ENCODE results near the gene TEKT3. TPM values are rescaled to one million over a fixed set of nuclear protein-coding genes. Genes with fewer than 3 reads are reported as not detected.

Gene TEKT3
- total RNA-seq, 1 donor: 0.36 TPM

DNA sequence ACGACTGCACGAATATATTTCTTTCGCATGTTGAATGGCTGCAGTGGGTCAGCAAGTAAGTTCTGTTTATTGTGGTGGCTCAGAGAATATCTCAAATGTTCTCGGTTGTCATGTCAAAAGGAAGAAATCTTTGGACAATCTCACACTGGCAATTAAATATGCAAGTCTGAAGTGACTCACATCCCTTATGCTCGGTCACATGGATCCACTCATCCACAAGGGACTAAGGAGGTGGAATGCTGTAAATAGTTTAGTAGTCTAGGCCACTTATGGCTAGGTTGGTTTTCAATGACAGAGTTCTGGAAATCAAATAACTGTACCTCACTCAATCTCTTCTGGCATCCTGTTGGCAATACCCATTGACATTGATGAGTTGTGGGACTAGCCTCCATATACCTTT is 43.2 kb downstream of the TEKT3 start:
- H3K4me1 ChIP-seq (ENCODE audit: insufficient read depth, low read length): peaks cover 6% of the 10 kb centered on the region
- H3K27me3 ChIP-seq (ENCODE audit: insufficient read depth, low read length): no peaks in the 10 kb centered on the region
- H3K79me2 ChIP-seq (ENCODE audit: insufficient read depth, low read length): no peaks in the 10 kb centered on the region
- TF ChIP-seq, protein P1, sequence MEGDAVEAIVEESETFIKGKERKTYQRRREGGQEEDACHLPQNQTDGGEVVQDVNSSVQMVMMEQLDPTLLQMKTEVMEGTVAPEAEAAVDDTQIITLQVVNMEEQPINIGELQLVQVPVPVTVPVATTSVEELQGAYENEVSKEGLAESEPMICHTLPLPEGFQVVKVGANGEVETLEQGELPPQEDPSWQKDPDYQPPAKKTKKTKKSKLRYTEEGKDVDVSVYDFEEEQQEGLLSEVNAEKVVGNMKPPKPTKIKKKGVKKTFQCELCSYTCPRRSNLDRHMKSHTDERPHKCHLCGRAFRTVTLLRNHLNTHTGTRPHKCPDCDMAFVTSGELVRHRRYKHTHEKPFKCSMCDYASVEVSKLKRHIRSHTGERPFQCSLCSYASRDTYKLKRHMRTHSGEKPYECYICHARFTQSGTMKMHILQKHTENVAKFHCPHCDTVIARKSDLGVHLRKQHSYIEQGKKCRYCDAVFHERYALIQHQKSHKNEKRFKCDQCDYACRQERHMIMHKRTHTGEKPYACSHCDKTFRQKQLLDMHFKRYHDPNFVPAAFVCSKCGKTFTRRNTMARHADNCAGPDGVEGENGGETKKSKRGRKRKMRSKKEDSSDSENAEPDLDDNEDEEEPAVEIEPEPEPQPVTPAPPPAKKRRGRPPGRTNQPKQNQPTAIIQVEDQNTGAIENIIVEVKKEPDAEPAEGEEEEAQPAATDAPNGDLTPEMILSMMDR (IDR thresholded peaks at IDR 0.05; ENCODE audit: extremely low read depth, low read depth, low read length): no peak
- peak; percentile 86 for DNase-seq (ENCODE audit: insufficient read length, low spot score, missing footprints)
- H3K27ac ChIP-seq (ENCODE audit: low read depth, low read length): no peak overlapping the region
- H2AFZ ChIP-seq (ENCODE audit: low read length): peak overlapping the region; percentile 4
- H3K4me3 ChIP-seq (ENCODE audit: insufficient read depth, low read length): no peak overlapping the region
- no peaks in the 10 kb centered on the region for H3K9me3 ChIP-seq (ENCODE audit: low read depth, low read length)
- no peaks in the 10 kb centered on the region for H3K36me3 ChIP-seq (ENCODE audit: insufficient read depth, low read length)
- no peaks in the 10 kb centered on the region for H4K20me1 ChIP-seq (ENCODE audit: insufficient read depth, low read length)
- H3K4me2 ChIP-seq (ENCODE audit: insufficient read depth, low read length): no peak overlapping the region

DNA sequence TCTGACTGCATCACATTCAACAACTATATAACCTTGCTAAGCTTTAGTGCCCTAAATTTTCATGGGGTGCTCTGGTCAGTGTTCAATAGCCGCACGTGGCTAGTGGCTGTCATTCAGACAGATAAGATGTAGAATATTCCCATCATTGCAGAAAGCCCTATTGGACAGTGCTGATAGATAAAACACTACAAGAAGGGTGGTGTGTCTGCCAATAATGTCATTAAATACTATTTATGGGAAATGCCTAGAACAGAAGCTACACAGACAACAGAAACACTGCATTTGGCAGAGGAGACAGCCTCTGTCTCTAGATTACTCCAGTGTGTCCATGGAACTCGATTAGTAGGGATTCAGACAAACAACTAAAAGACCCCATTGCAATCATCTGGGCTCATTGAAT is 47.8 kb downstream of the TEKT3 start:
- Histone ChIP-seq H3K9me3 (ENCODE audit: low read depth, low read length) (no peaks in the 10 kb centered on the region), H4K20me1 (ENCODE audit: insufficient read depth, low read length) (no peaks in the 10 kb centered on the region), H3K4me3 (ENCODE audit: insufficient read depth, low read length) (no peak overlapping the region), H3K4me2 (ENCODE audit: insufficient read depth, low read length) (no peak overlapping the region), H2AFZ (ENCODE audit: low read length) (no peak overlapping the region), H3K36me3 (ENCODE audit: insufficient read depth, low read length) (no peaks in the 10 kb centered on the region), H3K27ac (ENCODE audit: low read depth, low read length) (no peak overlapping the region), H3K79me2 (ENCODE audit: insufficient read depth, low read length) (no peaks in the 10 kb centered on the region), H3K27me3 (ENCODE audit: insufficient read depth, low read length) (no peaks in the 10 kb centered on the region), H3K4me1 (ENCODE audit: insufficient read depth, low read length) (peaks cover 31% of the 10 kb centered on the region)
- TF ChIP-seq, protein P1 (IDR thresholded peaks at IDR 0.05; ENCODE audit: extremely low read depth, low read depth, low read length): no peak
- DNase-seq (ENCODE audit: insufficient read length, low spot score, missing footprints): no peak

DNA sequence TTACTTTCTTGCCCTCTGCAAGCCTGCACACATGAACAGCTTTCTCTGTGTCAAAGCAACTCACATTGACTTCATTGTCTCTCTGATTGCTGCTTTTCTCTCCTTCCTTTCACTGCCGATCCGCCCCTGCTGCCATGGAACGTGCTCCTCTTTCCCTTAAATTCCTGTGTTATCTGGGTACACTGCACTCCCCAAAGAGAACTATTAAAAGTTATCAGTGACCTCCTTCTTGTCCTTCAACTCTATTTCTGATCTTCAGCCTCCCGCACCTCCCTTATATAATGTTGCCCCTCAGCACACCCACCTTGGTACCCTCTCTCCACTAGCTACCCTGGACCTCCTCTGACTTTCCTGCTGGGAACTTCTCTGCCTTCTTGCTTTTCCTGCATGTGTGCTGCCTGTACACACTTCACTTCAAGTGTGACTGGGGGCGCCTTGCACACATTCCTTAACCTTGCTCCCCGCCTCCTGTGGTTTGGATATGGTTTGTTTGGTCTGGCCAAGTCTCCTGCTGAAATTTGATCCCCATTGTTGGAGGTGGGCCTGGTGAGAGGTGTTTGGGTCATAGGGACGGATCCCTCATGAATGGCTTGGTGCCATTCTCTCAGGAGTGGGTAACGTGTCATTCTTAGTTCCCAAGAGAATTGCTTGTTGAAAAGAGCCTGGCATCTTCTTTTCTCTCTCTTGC is 49.6 kb downstream of the TEKT3 start:
- Histone ChIP-seq H3K27me3 (ENCODE audit: insufficient read depth, low read length) (no peaks in the 10 kb centered on the region), H3K4me3 (ENCODE audit: insufficient read depth, low read length) (no peak overlapping the region), H3K27ac (ENCODE audit: low read depth, low read length) (peak overlapping the region; percentile 33), H3K9me3 (ENCODE audit: low read depth, low read length) (no peaks in the 10 kb centered on the region), H3K79me2 (ENCODE audit: insufficient read depth, low read length) (no peaks in the 10 kb centered on the region), H2AFZ (ENCODE audit: low read length) (no peak overlapping the region), H3K36me3 (ENCODE audit: insufficient read depth, low read length) (no peaks in the 10 kb centered on the region), H3K4me2 (ENCODE audit: insufficient read depth, low read length) (peak overlapping the region; percentile 42), H4K20me1 (ENCODE audit: insufficient read depth, low read length) (no peaks in the 10 kb centered on the region), H3K4me1 (ENCODE audit: insufficient read depth, low read length) (peaks cover 31% of the 10 kb centered on the region)
- TF ChIP-seq, protein P1 (IDR thresholded peaks at IDR 0.05; ENCODE audit: extremely low read depth, low read depth, low read length): no peak
- DNase-seq (ENCODE audit: insufficient read length, low spot score, missing footprints): no peak

GRCh38 chr17:15290605-15291004 is 50.8 kb downstream of the TEKT3 start:
- Histone ChIP-seq H3K79me2 (ENCODE audit: insufficient read depth, low read length) (no peaks in the 10 kb centered on the region), H3K27ac (ENCODE audit: low read depth, low read length) (peak overlapping the region; percentile 58), H3K4me3 (ENCODE audit: insufficient read depth, low read length) (no peak overlapping the region), H3K27me3 (ENCODE audit: insufficient read depth, low read length) (no peaks in the 10 kb centered on the region), H4K20me1 (ENCODE audit: insufficient read depth, low read length) (no peaks in the 10 kb centered on the region), H3K9me3 (ENCODE audit: low read depth, low read length) (no peaks in the 10 kb centered on the region), H3K36me3 (ENCODE audit: insufficient read depth, low read length) (no peaks in the 10 kb centered on the region), H3K4me1 (ENCODE audit: insufficient read depth, low read length) (peaks cover 31% of the 10 kb centered on the region), H3K4me2 (ENCODE audit: insufficient read depth, low read length) (no peak overlapping the region), H2AFZ (ENCODE audit: low read length) (no peak overlapping the region)
- no peak for DNase-seq (ENCODE audit: insufficient read length, low spot score, missing footprints)
- TF ChIP-seq, protein P1 (IDR thresholded peaks at IDR 0.05; ENCODE audit: extremely low read depth, low read depth, low read length): no peak

Measured in osteoblast (primary cell).